K562 (cell line): Measurements from ENCODE around the gene ANKRD1. TPM values are rescaled to one million over a fixed set of nuclear protein-coding genes. Genes with fewer than 3 reads are reported as not detected.

ENCODE experiments used
- ATAC-seq: fragments of 200-7000 bp; cut with Tn5 transposase; 3 replicates; pipeline ENCODE4 v1.9.1; 2020; ENCODE audit warnings: moderate library complexity
- BruUV-seq: library from RNA; stranded (reverse); fragments of 400-500 nt; replicated peaks from 2 replicates; lab custom pipeline; 2021; lab: Mats Ljungman, UMichigan
- CTCF ChIA-PET: fragments of 300-600 bp; formaldehyde crosslinking; extraction: SDS; loops from one replicate; lab custom pipeline; 2021; ENCODE audit warnings: low intra/inter-chr PET ratio; lab: Yijun Ruan, JAX
- POLR2A ChIA-PET: fragments of 300-600, 350-650 bp; sonication (Branson Sonifier 250); formaldehyde crosslinking; extraction: SDS; loops from one replicate; lab custom pipeline; 2021; ENCODE audit warnings: antibody characterized with exemption, inconsistent platforms; lab: Yijun Ruan, JAX
- DNase-seq, 4 experiments: peaks; one replicate each; pipeline versions ENCODE4 v3.0.0 to v3.0.0-alpha.2; 2011 to 2018; ENCODE audit warnings: low spot score in 3 of 4, mixed read lengths in 3 of 4; ENCODE audit errors: extremely low read depth in 1 of 4
- FAIRE-seq: peaks from 2 replicates; lab custom pipeline; 2011; peaks lifted over from hg19 to GRCh38; lab: Jason Lieb, UNC
- H2AFZ ChIP-seq: 2 replicates; pipeline ENCODE4 v1.6.0; 2011; ENCODE audit warnings: low read depth, low read length, control low read depth, inconsistent platforms
- H3K27ac ChIP-seq: fragments of 200-600 bp; 3 replicates; pipeline ENCODE4 v1.8.0; 2011; ENCODE audit warnings: low read depth, mild to moderate bottlenecking, control low read depth, inconsistent platforms, low read length, moderate library complexity, mixed read lengths; ENCODE audit errors: extremely low read depth
- H3K27me3 ChIP-seq, 2 experiments: fragments of 300-600 bp in 1 of 2; 2 replicates in 1 of 2; 3 replicates in 1 of 2; pipeline versions ENCODE4 v1.6.0 to v1.8.0; 2011; ENCODE audit warnings: inconsistent platforms in 2 of 2, low read length in 2 of 2, mild to moderate bottlenecking in 1 of 2, mixed read lengths in 1 of 2, moderate library complexity in 1 of 2; ENCODE audit not compliant: control insufficient read depth in 2 of 2, insufficient read depth in 2 of 2
- H3K36me3 ChIP-seq: fragments of 300-600 bp; 3 replicates; pipeline ENCODE4 v1.8.0; 2011; ENCODE audit warnings: mild to moderate bottlenecking, low read length, inconsistent platforms; ENCODE audit not compliant: control insufficient read depth, insufficient read depth
- H3K4me1 ChIP-seq, 2 experiments: fragments of 200-600 bp in 1 of 2; replicated peaks in 1 of 2; 2 replicates in 1 of 2; 3 replicates in 1 of 2; pipeline versions ENCODE4 v1.5.1 to v1.8.0; 2011; ENCODE audit warnings: inconsistent platforms in 2 of 2, low read length in 2 of 2, mild to moderate bottlenecking in 1 of 2, mixed read lengths in 1 of 2, moderate library complexity in 1 of 2; ENCODE audit not compliant: control insufficient read depth in 2 of 2, insufficient read depth in 2 of 2
- H3K4me2 ChIP-seq: 2 replicates; pipeline ENCODE4 v1.6.1; 2011; ENCODE audit warnings: low read length, control low read depth, inconsistent platforms, mixed read lengths; ENCODE audit not compliant: insufficient read depth
- H3K4me3 ChIP-seq: fragments of 200-600 bp; sonication (generic), shearing (Covaris generic); 2 replicates; pipeline ENCODE4 v1.5.1; 2016; ENCODE audit warnings: control low read depth, inconsistent platforms
- H3K79me2 ChIP-seq: fragments of 200-600 bp; 3 replicates; pipeline ENCODE4 v1.8.0; 2011; ENCODE audit warnings: low read length, inconsistent platforms; ENCODE audit not compliant: control insufficient read depth, insufficient read depth
- H3K9ac ChIP-seq, 2 experiments: 2 replicates each; pipeline versions ENCODE4 v1.6.0 to v1.6.1; 2011; ENCODE audit warnings: low read depth in 2 of 2, low read length in 2 of 2, control low read depth in 1 of 2, inconsistent platforms in 1 of 2, mild to moderate bottlenecking in 1 of 2, mixed read lengths in 1 of 2; ENCODE audit not compliant: insufficient read depth in 1 of 2
- H3K9me1 ChIP-seq: one replicate; pipeline ENCODE4 v1.6.0; 2011; ENCODE audit warnings: inconsistent platforms, mild to moderate bottlenecking, low read length, moderate library complexity; ENCODE audit not compliant: control insufficient read depth, insufficient read depth
- H3K9me3 ChIP-seq: replicated peaks from 2 replicates; pipeline ENCODE4 v1.5.1; 2011; ENCODE audit warnings: low read depth, low read length, inconsistent platforms; ENCODE audit not compliant: control insufficient read depth, insufficient read depth
- H4K20me1 ChIP-seq: replicated peaks from 2 replicates; pipeline ENCODE4 v1.6.1; 2011; ENCODE audit warnings: low read length, inconsistent platforms, mixed read lengths; ENCODE audit not compliant: control insufficient read depth, insufficient read depth
- HDAC2 ChIP-seq: fragments of 450-650 bp; IDR thresholded peaks from 2 replicates; pipeline ENCODE4 v1.6.1; 2016; ENCODE audit warnings: mild to moderate bottlenecking
- HMGN3 ChIP-seq: IDR thresholded peaks from 2 replicates; pipeline ENCODE4 v1.6.1; 2011; ENCODE audit warnings: borderline replicate concordance, low read depth, mild to moderate bottlenecking, mixed read lengths, low read length; ENCODE audit not compliant: insufficient read length; ENCODE audit errors: extremely low read depth
- MBD2 ChIP-seq: sonication (generic); IDR thresholded peaks from 2 replicates; pipeline ENCODE4 v1.6.1; 2016; ENCODE audit warnings: low read depth, borderline replicate concordance
- PHTF2 ChIP-seq: fragments of 250-450 bp; sonication (Bioruptor Pico); IDR thresholded peaks from 2 replicates; pipeline ENCODE4 v1.5.0; 2021; ENCODE audit warnings: mild to moderate bottlenecking
- RFX7 ChIP-seq: fragments of 250-450 bp; sonication (Bioruptor Pico); IDR thresholded peaks from 2 replicates; pipeline ENCODE4 v1.5.1; 2021; ENCODE audit warnings: mild to moderate bottlenecking
- SNAPC5 ChIP-seq: fragments of 250-450 bp; sonication (Bioruptor Pico); IDR thresholded peaks from 2 replicates; pipeline ENCODE4 v1.8.0; 2021; ENCODE audit warnings: moderate library complexity, mild to moderate bottlenecking, inconsistent platforms
- TAL1 ChIP-seq: fragments of 450-650 bp; IDR thresholded peaks from 2 replicates; pipeline ENCODE4 v1.6.1; 2016; ENCODE audit warnings: mild to moderate bottlenecking
- U2AF2 ChIP-seq: fragments of 200-400 bp; formaldehyde crosslinking; optimal IDR thresholded peaks from 2 replicates; pipeline ENCODE3; 2017; ENCODE audit warnings: low read depth, mild to moderate bottlenecking, low read length
- ZNF740 ChIP-seq, 3 experiments: fragments of 200-800 bp in 1 of 3; sonication (Bioruptor generic) in 1 of 3; sonication (generic) in 1 of 3; formaldehyde crosslinking in 1 of 3; IDR thresholded peaks; 2 replicates each; pipeline versions ENCODE4 v1.6.1 to v1.8.0; 2016 to 2022; ENCODE audit warnings: mild to moderate bottlenecking in 2 of 3, missing compliant biosample characterization in 2 of 3, missing genetic modification characterization in 2 of 3, missing genetic modification reagents in 1 of 3
- WGBS: fragments of 100-300 bp; shearing (Covaris generic); methylation state at CpG from one replicate; pipeline ENCODE4 v1.1.6; 2016; ENCODE audit warnings: low coverage, mixed read lengths; ENCODE audit not compliant: insufficient coverage; ENCODE audit errors: missing lambda C conversion rate; 5-methylcytosine and 5-hydroxymethylcytosine counted together
- in situ Hi-C: fragments of 300-500 bp; cut with MboI; formaldehyde crosslinking; loops from 4 replicates; pipeline ENCODE4 v1.15.0; 2018; ENCODE audit warnings: inconsistent platforms, mixed read lengths
- intact Hi-C: fragments of 100-400 bp; cut with micrococcal nuclease; formaldehyde crosslinking; loops from 2 replicates; pipeline ENCODE4 v1.14.2; 2022
- polyA plus RNA-seq, 8 experiments: library from polyadenylated mRNA; depleted of rRNA in 4 of 8; stranded (reverse) in 5 of 8; unstranded in 3 of 8; fragments of >200 nt; fragmentation: Nextera tagmentation in 2 of 8; fragmentation: Illumina TruSeq in 1 of 8; extraction: Ambion mirVana in 2 of 8; extraction: Trizol in 1 of 8; gene quantifications; 2 replicates each; pipeline versions ENCODE4 v1.2.1 to v1.2.3, GENCODE V29; 2011 to 2014; ENCODE audit warnings: inconsistent platforms in 1 of 8, missing spikeins in 1 of 8
- total RNA-seq, 7 experiments: library from RNA; depleted of rRNA in 6 of 7; stranded (reverse); fragments of >200 nt in 6 of 7; fragmentation: Illumina TruSeq in 2 of 7; extraction: Trizol in 2 of 7; gene quantifications; 2 replicates each; pipeline versions ENCODE4 v1.2.1 to v1.2.3, GENCODE V29; 2011 to 2021; ENCODE audit warnings: low replicate concordance in 1 of 7
- TF ChIP-seq, protein P1 (sequence below): conservative IDR thresholded peaks from 2 replicates; pipeline ENCODE4 v1.6.1; 2011; ENCODE audit warnings: low read depth, mild to moderate bottlenecking, low read length; ENCODE audit not compliant: control insufficient read depth
- TF ChIP-seq, protein P2 (sequence below): fragments of 250-450 bp; sonication (Bioruptor Pico); IDR thresholded peaks from 2 replicates; pipeline ENCODE4 v1.9.0; 2021; ENCODE audit warnings: mild to moderate bottlenecking, inconsistent platforms

ANKRD1 gene
- total and polyA plus RNA-seq, 9 of the 15 experiments (the other 6 are each of a cell fraction or from before 2014, with no cell fraction given) = not detected

GRCh38 chr10:90965720-90966119 lies 44.8 kb upstream of the ANKRD1 start:
- Histone ChIP-seq H4K20me1 (no peaks in the 10 kb centered on the region), H3K27me3 (peaks cover 0 to 5% of the 10 kb centered on the region in 2 experiments; a peak in 2 of 5 replicates), H3K4me2 (no peak overlapping the region), H3K9me1 (no peaks in the 10 kb centered on the region), H3K79me2 (no peaks in the 10 kb centered on the region), H3K9me3 (no peaks in the 10 kb centered on the region), H3K27ac (no peak overlapping the region), H3K4me1 (no peaks in the 10 kb centered on the region; a peak in 1 of 5 replicates), H2AFZ (no peak overlapping the region), H3K4me3 (no peak overlapping the region), H3K9ac (no peak overlapping the region), H3K36me3 (no peaks in the 10 kb centered on the region)
- intact Hi-C loops = no loop called here
- no peak for FAIRE-seq
- BruUV-seq = no TSS peak
- POLR2A ChIA-PET = no interaction called here
- no peak for DNase-seq
- in situ Hi-C loops = no loop called here
- CTCF ChIA-PET = no interaction called here
- TF ChIP-seq TAL1 (no peak), RFX7 (no peak), MBD2 (no peak), ZNF740 (CRISPR knock-in tag; IDR thresholded peaks at IDR 0.05) (no peak), ZNF740 (tag; IDR thresholded peaks at IDR 0.05) (no peak), SNAPC5 (CRISPR knock-in tag) (no peak), HMGN3 (no peak), PHTF2 (CRISPR knock-in tag) (no peak), HDAC2 (no peak), U2AF2 (no peak)
- TF ChIP-seq, protein P1, sequence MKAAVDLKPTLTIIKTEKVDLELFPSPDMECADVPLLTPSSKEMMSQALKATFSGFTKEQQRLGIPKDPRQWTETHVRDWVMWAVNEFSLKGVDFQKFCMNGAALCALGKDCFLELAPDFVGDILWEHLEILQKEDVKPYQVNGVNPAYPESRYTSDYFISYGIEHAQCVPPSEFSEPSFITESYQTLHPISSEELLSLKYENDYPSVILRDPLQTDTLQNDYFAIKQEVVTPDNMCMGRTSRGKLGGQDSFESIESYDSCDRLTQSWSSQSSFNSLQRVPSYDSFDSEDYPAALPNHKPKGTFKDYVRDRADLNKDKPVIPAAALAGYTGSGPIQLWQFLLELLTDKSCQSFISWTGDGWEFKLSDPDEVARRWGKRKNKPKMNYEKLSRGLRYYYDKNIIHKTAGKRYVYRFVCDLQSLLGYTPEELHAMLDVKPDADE = no peak
- TF ChIP-seq, protein P2, sequence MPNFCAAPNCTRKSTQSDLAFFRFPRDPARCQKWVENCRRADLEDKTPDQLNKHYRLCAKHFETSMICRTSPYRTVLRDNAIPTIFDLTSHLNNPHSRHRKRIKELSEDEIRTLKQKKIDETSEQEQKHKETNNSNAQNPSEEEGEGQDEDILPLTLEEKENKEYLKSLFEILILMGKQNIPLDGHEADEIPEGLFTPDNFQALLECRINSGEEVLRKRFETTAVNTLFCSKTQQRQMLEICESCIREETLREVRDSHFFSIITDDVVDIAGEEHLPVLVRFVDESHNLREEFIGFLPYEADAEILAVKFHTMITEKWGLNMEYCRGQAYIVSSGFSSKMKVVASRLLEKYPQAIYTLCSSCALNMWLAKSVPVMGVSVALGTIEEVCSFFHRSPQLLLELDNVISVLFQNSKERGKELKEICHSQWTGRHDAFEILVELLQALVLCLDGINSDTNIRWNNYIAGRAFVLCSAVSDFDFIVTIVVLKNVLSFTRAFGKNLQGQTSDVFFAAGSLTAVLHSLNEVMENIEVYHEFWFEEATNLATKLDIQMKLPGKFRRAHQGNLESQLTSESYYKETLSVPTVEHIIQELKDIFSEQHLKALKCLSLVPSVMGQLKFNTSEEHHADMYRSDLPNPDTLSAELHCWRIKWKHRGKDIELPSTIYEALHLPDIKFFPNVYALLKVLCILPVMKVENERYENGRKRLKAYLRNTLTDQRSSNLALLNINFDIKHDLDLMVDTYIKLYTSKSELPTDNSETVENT (CRISPR knock-in tag) = no peak
- 0% methylated on average over 2 of the region's 2 CpGs for WGBS
- no peak for ATAC-seq
